Sigmoid colon (tissue), 7 donors: ENCODE measurements around the gene PRSS37. TPM values are rescaled to one million over a fixed set of nuclear protein-coding genes. Genes with fewer than 3 reads are reported as not detected.

Experiments
- DNase-seq: peaks from one replicate; pipeline ENCODE4 v3.0.0-alpha.2; 2019
- H3K27ac ChIP-seq, 4 donors: fragments of 200-600 bp; sonication (generic); one replicate each; pipeline ENCODE4 v1.5.1; 2016 to 2019; ENCODE audit warnings: mild to moderate bottlenecking in 1 of 4
- H3K27me3 ChIP-seq, 3 donors: fragments of 200-600 bp; sonication (generic); one replicate each; pipeline ENCODE4 v1.5.1; 2019; ENCODE audit warnings: mild to moderate bottlenecking in 1 of 3
- H3K36me3 ChIP-seq, 4 donors: fragments of 200-600 bp; sonication (generic); one replicate each; pipeline ENCODE4 v1.5.1; 2016 to 2019
- H3K4me1 ChIP-seq, 4 donors: fragments of 200-600 bp; sonication (generic); one replicate each; pipeline ENCODE4 v1.5.1; 2017 to 2019
- H3K4me3 ChIP-seq, 4 donors: fragments of 200-600 bp; sonication (generic); one replicate each; pipeline ENCODE4 v1.5.1; 2017 to 2019; ENCODE audit warnings: mild to moderate bottlenecking in 2 of 4, moderate library complexity in 1 of 4
- H3K9me3 ChIP-seq, 4 donors: fragments of 200-600 bp in 3 of 4; sonication (generic) in 3 of 4; one replicate each; pipeline versions ENCODE4 v1.5.1 to v1.6.1; 2013 to 2019
- CTCF ChIP-seq, 4 experiments: fragments of 450-650 bp in 3 of 4; fragments of 200-600 bp in 1 of 4; IDR thresholded peaks; one replicate each; pipeline ENCODE4 v1.5.1; 2016 to 2019; ENCODE audit warnings: antibody characterized with exemption in 4 of 4, mild to moderate bottlenecking in 3 of 4, moderate library complexity in 2 of 4
- EP300 ChIP-seq, 4 donors: sonication (generic); formaldehyde crosslinking; IDR thresholded peaks; one replicate each; pipeline ENCODE4 v1.6.1; 2017; ENCODE audit warnings: antibody characterized with exemption in 4 of 4
- POLR2A ChIP-seq, 2 donors: fragments of 450-650 bp; IDR thresholded peaks; one replicate each; pipeline ENCODE4 v1.6.1; 2016; ENCODE audit warnings: antibody characterized with exemption in 2 of 2, mild to moderate bottlenecking in 2 of 2, moderate library complexity in 2 of 2
- POLR2AphosphoS5 ChIP-seq, 4 donors: sonication (generic); formaldehyde crosslinking; IDR thresholded peaks; one replicate each; pipeline ENCODE4 v1.6.1; 2017; ENCODE audit warnings: antibody characterized with exemption in 4 of 4
- WGBS, 2 donors: extraction: QIAGEN DNeasy Blood & Tissue Kit; methylation state at CpG; one replicate each; pipeline ENCODE4 v1.1.7; 2013; 5-methylcytosine and 5-hydroxymethylcytosine counted together
- intact Hi-C: fragments of 100-400 bp; cut with DNase I; formaldehyde crosslinking; loops from one replicate; pipeline ENCODE4 v1.15.1; 2023
- polyA plus RNA-seq, 3 donors: library from polyadenylated mRNA; stranded (reverse); fragments of 200-250 nt; gene quantifications; one replicate each; pipeline ENCODE4 v1.2.3, GENCODE V29; 2013
- total RNA-seq, 4 donors: library from RNA; depleted of rRNA; stranded (reverse); fragments of >200 nt; gene quantifications; one replicate each; pipeline ENCODE4 v1.1.0, GENCODE V29; 2016
- donor health status: healthy with polysubstance abuse.
- donor health status: Bipolar disorder and iron deficiency.
- donor health status: healthy.

The PRSS37 gene
- total and polyA plus RNA-seq, 7 donors: not detected

- Histone ChIP-seq H3K27ac (no peak overlapping the region), H3K4me1 (no peaks in the 10 kb centered on the region), H3K36me3 (no peaks in the 10 kb centered on the region), H3K9me3 (peaks cover 0 to 3% (median 0%) of the 10 kb centered on the region in 4 donors), H3K27me3 (no peaks in the 10 kb centered on the region), H3K4me3 (no peak overlapping the region)
- no peak for DNase-seq
- intact Hi-C loops: no loop called here
- no peak for TF ChIP-seq EP300 (IDR thresholded peaks at IDR 0.05)
- no peak for TF ChIP-seq POLR2A (IDR thresholded peaks at IDR 0.05)
- TF ChIP-seq CTCF (IDR thresholded peaks at IDR 0.05): no peak
- 92 to 96% methylated on average over 2 of the region's 2 CpGs for whole genome bisulfite sequencing, 2 donors
Measured at GRCh38 chr7:141866974-141867373, 25.7 kb upstream of the PRSS37 start.

GRCh38 chr7:141864765-141865447, 23.6 kb upstream of the PRSS37 start:
- Histone ChIP-seq H3K4me1 (no peaks in the 10 kb centered on the region), H3K4me3 (no peak overlapping the region), H3K9me3 (peaks cover 0 to 3% (median 0%) of the 10 kb centered on the region in 4 donors), H3K36me3 (no peaks in the 10 kb centered on the region), H3K27ac (no peak overlapping the region), H3K27me3 (no peaks in the 10 kb centered on the region)
- 44 to 68% methylated on average over 2 of the region's 2 CpGs for WGBS, 2 donors
- DNase-seq: no peak
- intact Hi-C loops: no loop called here
- no peak for TF ChIP-seq POLR2AphosphoS5 (IDR thresholded peaks at IDR 0.05)
- no peak for TF ChIP-seq POLR2A (IDR thresholded peaks at IDR 0.05)
- no peak for TF ChIP-seq CTCF (IDR thresholded peaks at IDR 0.05)
- TF ChIP-seq EP300 (IDR thresholded peaks at IDR 0.05): no peak

GRCh38 chr7:141860207-141860606, 18.9 kb upstream of the PRSS37 start:
- intact Hi-C loops: no loop called here
- no peak overlapping the region for H3K4me3 ChIP-seq
- DNase-seq: no peak
- H3K4me1 ChIP-seq: no peaks in the 10 kb centered on the region
- 76 to 78% methylated on average over 2 of the region's 2 CpGs for WGBS, 2 donors
- H3K36me3 ChIP-seq: no peaks in the 10 kb centered on the region
- TF ChIP-seq CTCF (IDR thresholded peaks at IDR 0.05): no peak
- no peak for TF ChIP-seq EP300 (IDR thresholded peaks at IDR 0.05)
- TF ChIP-seq POLR2AphosphoS5 (IDR thresholded peaks at IDR 0.05): no peak
- no peak for TF ChIP-seq POLR2A (IDR thresholded peaks at IDR 0.05)
- no peak overlapping the region for H3K27ac ChIP-seq
- no peaks in the 10 kb centered on the region for H3K27me3 ChIP-seq
- peaks cover 0 to 7% (median under 1%) of the 10 kb centered on the region in 4 donors for H3K9me3 ChIP-seq

- TF ChIP-seq CTCF (IDR thresholded peaks at IDR 0.05) (no peak), POLR2AphosphoS5 (IDR thresholded peaks at IDR 0.05) (no peak), POLR2A (IDR thresholded peaks at IDR 0.05) (no peak), EP300 (IDR thresholded peaks at IDR 0.05) (no peak)
- 80 to 84% methylated on average over 5 of the region's 5 CpGs for WGBS, 2 donors
- Histone ChIP-seq H3K9me3 (peaks cover 0 to 6% (median 0%) of the 10 kb centered on the region in 4 donors), H3K36me3 (no peaks in the 10 kb centered on the region), H3K27ac (no peak overlapping the region), H3K4me1 (no peaks in the 10 kb centered on the region), H3K4me3 (no peak overlapping the region), H3K27me3 (no peaks in the 10 kb centered on the region)
- intact Hi-C loops: no loop called here
- DNase-seq: no peak
Measured at GRCh38 chr7:141847996-141848395, 6.7 kb upstream of the PRSS37 start.

- H3K4me1 ChIP-seq: no peaks in the 10 kb centered on the region
- no peaks in the 10 kb centered on the region for H3K36me3 ChIP-seq
- peaks cover 0 to 1% (median 0%) of the 10 kb centered on the region in 4 donors for H3K9me3 ChIP-seq
- no peak for TF ChIP-seq CTCF (IDR thresholded peaks at IDR 0.05)
- TF ChIP-seq POLR2AphosphoS5 (IDR thresholded peaks at IDR 0.05): no peak
- TF ChIP-seq EP300 (IDR thresholded peaks at IDR 0.05): no peak
- TF ChIP-seq POLR2A (IDR thresholded peaks at IDR 0.05): no peak
- H3K27me3 ChIP-seq: no peaks in the 10 kb centered on the region
- DNase-seq: no peak
- H3K27ac ChIP-seq: no peak overlapping the region
- no peak overlapping the region for H3K4me3 ChIP-seq
- intact Hi-C loops: no loop called here
Measured at GRCh38 chr7:141844256-141844655, 3.0 kb upstream of the PRSS37 start.
